Lung (tissue), 12 donors: ENCODE data around the gene RBMS2. TPM values are rescaled to one million over a fixed set of nuclear protein-coding genes. Genes with fewer than 3 reads are reported as not detected.

Experiments used
- ATAC-seq: fragments of 200-7000 bp; cut with Tn5 transposase; one replicate; pipeline ENCODE4 v1.9.1; 2020; ENCODE audit warnings: moderate number of reproducible peaks; ENCODE audit not compliant: insufficient read depth, low FRiP score
- DNase-seq, 3 donors: peaks; one replicate each; pipeline ENCODE4 v3.0.0-alpha.2; 2013 to 2017
- H3K27ac ChIP-seq, 2 donors: one replicate each; pipeline ENCODE4 v1.5.1; 2013; ENCODE audit warnings: mild to moderate bottlenecking in 2 of 2, moderate library complexity in 2 of 2, control low read depth in 1 of 2, inconsistent platforms in 1 of 2, low read depth in 1 of 2, low read length in 1 of 2
- H3K27me3 ChIP-seq, 3 donors: one replicate each; pipeline ENCODE4 v1.5.1; 2013; ENCODE audit warnings: low read length in 2 of 3; ENCODE audit not compliant: control insufficient read depth in 3 of 3, insufficient read depth in 3 of 3
- H3K36me3 ChIP-seq, 4 donors: one replicate each; pipeline ENCODE4 v1.5.1; 2013; ENCODE audit warnings: low read length in 4 of 4, mild to moderate bottlenecking in 1 of 4, moderate library complexity in 1 of 4; ENCODE audit not compliant: control insufficient read depth in 4 of 4, insufficient read depth in 4 of 4
- H3K4me1 ChIP-seq, 5 donors: one replicate each; pipeline ENCODE4 v1.5.1; 2013; ENCODE audit warnings: low read length in 5 of 5, mild to moderate bottlenecking in 2 of 5, moderate library complexity in 1 of 5; ENCODE audit not compliant: control insufficient read depth in 5 of 5, insufficient read depth in 5 of 5
- H3K4me3 ChIP-seq: one replicate; pipeline ENCODE4 v1.5.1; 2013; ENCODE audit warnings: mild to moderate bottlenecking, control low read depth, moderate library complexity
- H3K9ac ChIP-seq, 2 donors: one replicate each; pipeline ENCODE4 v1.5.1; 2013; ENCODE audit warnings: low read length in 2 of 2, control low read depth in 1 of 2; ENCODE audit not compliant: insufficient read depth in 1 of 2
- H3K9me3 ChIP-seq, 4 donors: one replicate each; pipeline ENCODE4 v1.5.1; 2013; ENCODE audit warnings: low read length in 3 of 4, mild to moderate bottlenecking in 1 of 4, moderate library complexity in 1 of 4; ENCODE audit not compliant: control insufficient read depth in 4 of 4, insufficient read depth in 3 of 4
- CTCF ChIP-seq: IDR thresholded peaks from 2 replicates; pipeline ENCODE4 v1.5.1; 2012; ENCODE audit warnings: mild to moderate bottlenecking; ENCODE audit errors: control extremely low read depth, extremely low read depth
- WGBS, 2 donors: extraction: QIAGEN DNeasy Blood & Tissue Kit; methylation state at CpG; one replicate each; pipeline ENCODE4 v1.1.7; 2013; 5-methylcytosine and 5-hydroxymethylcytosine counted together
- polyA plus RNA-seq, 2 donors: library from polyadenylated mRNA; stranded (reverse); fragments of 200-250 nt; gene quantifications; one replicate each; pipeline ENCODE4 v1.2.1, GENCODE V29; 2013
- total RNA-seq, 2 donors: library from RNA; depleted of rRNA in 1 of 2; stranded (reverse); fragments of >200 nt in 1 of 2; gene quantifications; one replicate each; pipeline ENCODE4 v1.2.1, GENCODE V29; 2014 to 2021
- donor health status: control.
- donor health status: control.
- donor health status: Bipolar disorder and iron deficiency.
- donor health status: healthy.
- donor health status: DM: yes; HTN: yes; CAD: no.

The RBMS2 gene
- total and polyA plus RNA-seq, 4 donors, result 16.3 to 71.0 (median 42.7) TPM

- Histone ChIP-seq H3K4me1 (peaks cover 0 to 22% (median 9%) of the 10 kb centered on the region in 5 donors), H3K27ac (peak overlapping the region; percentile 60 to 80), H3K4me3 (no peak overlapping the region), H3K9me3 (no peaks in the 10 kb centered on the region), H3K36me3 (peaks cover 3 to 26% (median 7%) of the 10 kb centered on the region in 4 donors), H3K9ac (peak overlapping the region in 1 of 2 donors; percentile 94), H3K27me3 (no peaks in the 10 kb centered on the region)
- ATAC-seq (peak; percentile 49), DNase-seq (peak; percentile 98 to 99 (median 99))
- no peak for TF ChIP-seq CTCF
- 7 to 24% methylated on average over 6 of the region's 6 CpGs for WGBS, 2 donors
These were observed 44.0 kb downstream of the RBMS2 start for GRCh38 chr12:56565510-56566101.

- WGBS, 2 donors, result 81 to 89% methylated on average over 1 of the region's 1 CpG
- no peak for TF ChIP-seq CTCF
These were observed 46.5 kb downstream of the RBMS2 start for GRCh38 chr12:56568146-56568545.

GRCh38 chr12:56571121-56571520, 49.5 kb downstream of the RBMS2 start:
- WGBS, 2 donors, result 43 to 67% methylated on average over 4 of the region's 4 CpGs
- H3K4me3 ChIP-seq, result no peak overlapping the region
- DNase-seq, result peak; percentile 59 to 76 (median 60)
- TF ChIP-seq CTCF, result no peak
- H3K4me1 ChIP-seq, result peaks cover 0 to 17% (median 11%) of the 10 kb centered on the region in 5 donors
- peaks cover 6 to 27% (median 12%) of the 10 kb centered on the region in 4 donors for H3K36me3 ChIP-seq
- no peaks in the 10 kb centered on the region for H3K9me3 ChIP-seq
- ATAC-seq, result no peak
- H3K27ac ChIP-seq, result peak overlapping the region in 1 of 2 donors; percentile 79
- peak overlapping the region in 1 of 2 donors; percentile 53 for H3K9ac ChIP-seq
- H3K27me3 ChIP-seq, result no peaks in the 10 kb centered on the region

More at GRCh38 chr12:56568146-56568545, 46.5 kb downstream of the RBMS2 start:
- H3K36me3 ChIP-seq, result peaks cover 7 to 20% (median 8%) of the 10 kb centered on the region in 4 donors
- no peak overlapping the region for H3K27ac ChIP-seq
- no peak for ATAC-seq
- peaks cover 0 to 25% (median 13%) of the 10 kb centered on the region in 5 donors for H3K4me1 ChIP-seq
- no peak overlapping the region for H3K9ac ChIP-seq
- H3K9me3 ChIP-seq, result no peaks in the 10 kb centered on the region
- H3K4me3 ChIP-seq, result no peak overlapping the region
- DNase-seq, result no peak
- no peaks in the 10 kb centered on the region for H3K27me3 ChIP-seq

- no peaks in the 10 kb centered on the region for H3K27me3 ChIP-seq
- H3K9ac ChIP-seq, result no peak overlapping the region
- H3K4me1 ChIP-seq, result peaks cover 0 to 11% (median 11%) of the 10 kb centered on the region in 5 donors
- H3K4me3 ChIP-seq, result no peak overlapping the region
- TF ChIP-seq CTCF, result no peak
- H3K27ac ChIP-seq, result no peak overlapping the region
- no peak for ATAC-seq
- H3K9me3 ChIP-seq, result no peaks in the 10 kb centered on the region
- peaks cover 6 to 28% (median 12%) of the 10 kb centered on the region in 4 donors for H3K36me3 ChIP-seq
- WGBS, 2 donors, result 31 to 57% methylated on average over 1 of the region's 1 CpG
- no peak for DNase-seq
These were observed 50.7 kb downstream of the RBMS2 start for GRCh38 chr12:56572288-56572687.
